GM12872 (cell line): ENCODE data around the gene EZR.

Experiments used
- TF ChIP-seq, protein P1 (sequence below): IDR thresholded peaks from 3 replicates; pipeline ENCODE4 v1.5.1; 2011; ENCODE audit warnings: low read depth, mild to moderate bottlenecking, low read length, moderate library complexity; ENCODE audit not compliant: insufficient read depth

Gene EZR

DNA sequence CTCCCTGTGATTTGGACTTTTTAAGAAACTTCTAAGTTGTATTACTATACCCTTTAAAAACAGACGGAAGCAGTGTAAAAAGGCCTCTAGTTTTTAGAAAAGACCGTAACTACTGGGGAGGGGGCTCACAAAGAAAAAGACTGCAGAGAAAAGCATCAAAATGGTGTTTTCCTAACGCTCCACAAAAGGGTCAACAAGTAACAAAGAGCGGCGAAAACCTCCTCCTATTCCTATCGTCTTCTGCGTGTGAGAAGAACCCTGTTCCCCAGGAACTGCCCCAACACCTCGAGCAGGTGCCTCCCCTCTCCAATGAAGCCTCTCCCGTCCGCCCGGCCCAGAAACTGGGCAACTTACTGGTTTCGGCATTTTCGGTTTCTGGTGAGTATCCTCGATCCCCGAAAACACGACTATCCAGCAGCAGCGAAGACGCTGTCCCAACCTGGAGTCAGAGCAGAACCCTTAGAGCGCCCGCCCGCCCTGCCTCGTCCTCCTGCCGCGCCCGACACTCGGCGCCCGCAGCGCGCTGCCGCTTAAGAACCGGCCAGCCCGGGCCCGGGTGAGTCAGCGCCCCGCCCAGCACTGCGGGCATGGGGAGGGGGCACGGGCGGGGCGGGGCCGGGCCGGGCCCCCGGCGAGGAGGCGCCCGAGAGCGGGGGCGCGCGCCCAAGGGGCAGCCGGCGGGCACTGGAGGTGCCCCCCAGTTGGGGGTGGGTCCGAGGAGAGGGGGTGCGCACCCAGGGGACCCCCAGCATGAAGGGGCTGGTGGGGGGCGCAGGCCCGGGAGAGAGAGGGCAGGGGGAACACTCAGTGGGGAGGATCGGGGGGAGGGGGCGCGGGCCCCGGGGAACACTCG lies 1.2 kb downstream of the EZR start:
- TF ChIP-seq, protein P1, sequence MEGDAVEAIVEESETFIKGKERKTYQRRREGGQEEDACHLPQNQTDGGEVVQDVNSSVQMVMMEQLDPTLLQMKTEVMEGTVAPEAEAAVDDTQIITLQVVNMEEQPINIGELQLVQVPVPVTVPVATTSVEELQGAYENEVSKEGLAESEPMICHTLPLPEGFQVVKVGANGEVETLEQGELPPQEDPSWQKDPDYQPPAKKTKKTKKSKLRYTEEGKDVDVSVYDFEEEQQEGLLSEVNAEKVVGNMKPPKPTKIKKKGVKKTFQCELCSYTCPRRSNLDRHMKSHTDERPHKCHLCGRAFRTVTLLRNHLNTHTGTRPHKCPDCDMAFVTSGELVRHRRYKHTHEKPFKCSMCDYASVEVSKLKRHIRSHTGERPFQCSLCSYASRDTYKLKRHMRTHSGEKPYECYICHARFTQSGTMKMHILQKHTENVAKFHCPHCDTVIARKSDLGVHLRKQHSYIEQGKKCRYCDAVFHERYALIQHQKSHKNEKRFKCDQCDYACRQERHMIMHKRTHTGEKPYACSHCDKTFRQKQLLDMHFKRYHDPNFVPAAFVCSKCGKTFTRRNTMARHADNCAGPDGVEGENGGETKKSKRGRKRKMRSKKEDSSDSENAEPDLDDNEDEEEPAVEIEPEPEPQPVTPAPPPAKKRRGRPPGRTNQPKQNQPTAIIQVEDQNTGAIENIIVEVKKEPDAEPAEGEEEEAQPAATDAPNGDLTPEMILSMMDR = no peak

DNA sequence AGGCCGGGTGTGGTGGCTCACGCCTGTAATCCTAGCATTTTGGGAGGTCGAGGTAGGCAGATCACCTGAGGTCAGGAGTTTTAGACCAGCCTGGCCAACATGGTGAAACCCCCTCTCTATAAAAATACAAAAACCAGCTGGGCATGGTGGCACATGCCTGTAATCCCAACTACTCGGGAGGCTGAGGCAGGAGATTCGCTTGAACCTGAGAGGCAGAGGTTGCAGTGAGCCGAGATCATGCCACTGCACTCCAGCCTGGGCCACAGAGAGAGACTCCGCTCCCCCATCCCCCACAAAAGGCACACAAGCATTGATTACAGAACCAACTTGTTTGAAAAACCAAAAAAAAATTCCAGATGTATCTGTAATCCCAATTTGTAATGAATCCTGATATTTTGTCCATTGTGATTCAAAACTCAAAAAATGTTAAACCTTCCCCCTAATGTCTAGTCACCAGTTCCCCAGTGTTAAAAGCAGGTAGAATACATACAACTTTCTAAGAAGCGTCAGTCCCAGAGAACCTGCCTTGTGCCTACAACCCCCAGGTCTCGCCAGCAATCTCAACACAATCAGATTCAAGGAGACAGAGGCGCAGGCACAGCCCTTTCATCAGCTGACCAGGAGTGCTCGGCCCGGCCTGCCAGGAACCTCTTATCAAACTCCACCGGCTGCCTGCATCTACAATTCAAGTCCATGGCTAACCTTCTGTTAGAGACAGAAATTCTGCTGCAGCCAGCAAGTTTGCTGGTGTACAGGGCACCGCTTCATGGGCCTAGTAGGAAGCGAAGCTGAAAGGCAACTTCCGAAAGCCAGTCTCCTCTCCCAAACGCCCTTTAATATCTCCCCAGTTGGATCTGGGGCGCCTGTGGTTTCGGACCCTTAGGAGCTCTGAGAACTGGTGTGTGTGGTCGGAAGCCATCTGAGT lies 2.1 kb downstream of the EZR start:
- TF ChIP-seq, protein P1 = no peak

DNA sequence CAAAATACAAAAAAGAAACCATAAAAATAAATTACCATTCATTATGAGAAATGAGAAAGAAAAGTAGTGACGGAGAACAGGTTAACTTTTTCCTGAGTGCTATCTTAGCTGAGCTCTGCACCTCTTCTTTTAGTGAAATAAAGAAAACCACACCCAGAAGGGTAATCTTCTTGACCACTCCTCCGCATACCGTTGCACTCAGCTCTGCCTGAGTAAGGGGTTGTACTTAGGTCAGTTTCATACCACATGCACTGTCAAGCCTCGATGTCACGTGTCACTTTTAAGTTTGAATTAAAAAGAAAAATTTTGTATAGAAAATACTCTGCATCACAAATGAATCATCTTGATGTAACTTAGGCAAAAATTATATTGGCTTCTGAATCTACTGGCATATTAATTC lies 2.8 kb downstream of the EZR start:
- TF ChIP-seq, protein P1 = no peak

DNA sequence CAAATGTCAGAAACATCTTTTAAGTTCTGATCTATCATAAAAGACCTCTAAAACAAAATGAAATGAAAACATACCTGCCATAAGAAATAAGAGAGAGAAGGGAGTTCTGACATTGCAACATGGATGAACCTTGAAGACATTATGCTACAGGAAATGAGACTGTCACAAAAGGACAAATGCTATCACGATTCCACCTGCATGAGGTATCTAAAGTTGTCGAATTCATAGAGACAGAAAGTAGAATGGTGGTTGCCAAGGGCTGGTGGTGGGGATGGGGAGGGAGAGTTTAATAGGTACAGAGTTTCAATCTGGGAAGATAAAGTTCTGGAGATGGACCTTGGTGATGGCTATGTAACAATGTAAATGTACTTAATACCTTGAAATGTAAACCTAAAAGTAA lies 3.3 kb downstream of the EZR start:
- TF ChIP-seq, protein P1 = no peak

DNA sequence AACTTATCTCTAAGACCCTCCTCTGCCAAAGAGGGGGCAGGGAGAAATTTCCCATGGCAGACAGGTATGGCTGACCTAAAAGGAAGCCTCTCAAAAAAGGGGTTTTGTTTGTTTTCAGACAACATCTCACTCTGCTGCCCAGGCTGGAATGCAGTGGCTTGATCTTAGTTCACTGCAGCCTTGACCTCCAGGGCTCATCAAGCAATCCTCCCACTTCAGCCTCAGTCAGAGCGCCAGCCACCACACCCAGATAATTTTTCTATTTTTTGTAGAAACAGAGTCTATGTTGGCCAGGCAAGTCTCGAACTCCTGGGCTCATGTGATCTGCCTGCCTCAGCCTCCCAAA lies 3.8 kb downstream of the EZR start:
- TF ChIP-seq, protein P1 = no peak

DNA sequence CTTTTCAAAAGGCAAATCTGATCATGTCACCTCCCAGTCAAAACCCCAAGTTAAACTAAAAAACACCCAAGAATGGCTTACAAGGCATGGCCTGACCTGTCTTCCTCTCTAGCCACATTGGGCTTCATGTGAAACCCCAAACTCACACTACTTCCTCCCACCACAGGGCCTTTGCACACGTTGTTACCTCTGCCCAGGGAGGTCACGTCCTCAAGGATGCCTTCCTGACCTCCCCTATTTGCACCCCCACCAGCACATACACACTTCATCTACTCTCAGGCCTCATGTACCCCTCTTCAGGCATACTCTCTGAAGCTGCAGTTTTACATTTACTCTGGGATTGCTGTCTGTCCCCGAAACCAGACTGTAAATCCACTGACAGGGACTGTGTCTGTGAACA lies 6.1 kb downstream of the EZR start:
- TF ChIP-seq, protein P1 = no peak

DNA sequence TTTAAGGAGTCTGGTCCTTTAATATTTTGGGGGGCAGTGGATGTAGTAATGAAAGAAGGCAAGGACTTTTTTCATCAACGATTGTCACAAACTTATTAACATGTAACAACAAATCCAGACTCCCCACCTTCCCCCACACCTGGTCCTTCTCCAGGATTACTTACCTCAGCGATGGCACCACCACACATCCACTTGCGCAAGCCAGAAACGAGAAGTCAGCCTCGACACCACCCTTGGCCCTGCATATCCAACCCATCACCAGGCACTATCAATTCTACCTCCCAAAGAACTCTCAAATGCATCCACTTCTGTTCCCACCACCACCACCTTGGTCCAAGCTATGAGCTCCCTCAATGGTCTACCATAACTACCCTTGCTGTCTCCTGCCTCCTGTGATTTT lies 6.6 kb downstream of the EZR start:
- TF ChIP-seq, protein P1 = no peak
